ENCODE data around the gene GLIS1.

The GLIS1 gene

GRCh38 chr1:53656747-53657530 is 82.0 kb downstream of the GLIS1 start:
- ATAC-seq (ENCODE audit: low read depth), result no peak
- DNase-seq (ENCODE audit: low spot score), result no peak
- no peaks in the 10 kb centered on the region for H3K36me3 ChIP-seq (ENCODE audit: low read depth)
- H3K4me3 ChIP-seq (ENCODE audit: severe bottlenecking), result no peak overlapping the region
- H3K4me1 ChIP-seq (ENCODE audit: insufficient read depth, poor library complexity, severe bottlenecking), result no peaks in the 10 kb centered on the region
- H3K9me3 ChIP-seq (ENCODE audit: severe bottlenecking), result no peaks in the 10 kb centered on the region
- no peaks in the 10 kb centered on the region for H3K27me3 ChIP-seq (ENCODE audit: insufficient read depth, poor library complexity, severe bottlenecking)
- H3K27ac ChIP-seq (ENCODE audit: poor library complexity, severe bottlenecking), result no peak overlapping the region
- TF ChIP-seq, protein P1, sequence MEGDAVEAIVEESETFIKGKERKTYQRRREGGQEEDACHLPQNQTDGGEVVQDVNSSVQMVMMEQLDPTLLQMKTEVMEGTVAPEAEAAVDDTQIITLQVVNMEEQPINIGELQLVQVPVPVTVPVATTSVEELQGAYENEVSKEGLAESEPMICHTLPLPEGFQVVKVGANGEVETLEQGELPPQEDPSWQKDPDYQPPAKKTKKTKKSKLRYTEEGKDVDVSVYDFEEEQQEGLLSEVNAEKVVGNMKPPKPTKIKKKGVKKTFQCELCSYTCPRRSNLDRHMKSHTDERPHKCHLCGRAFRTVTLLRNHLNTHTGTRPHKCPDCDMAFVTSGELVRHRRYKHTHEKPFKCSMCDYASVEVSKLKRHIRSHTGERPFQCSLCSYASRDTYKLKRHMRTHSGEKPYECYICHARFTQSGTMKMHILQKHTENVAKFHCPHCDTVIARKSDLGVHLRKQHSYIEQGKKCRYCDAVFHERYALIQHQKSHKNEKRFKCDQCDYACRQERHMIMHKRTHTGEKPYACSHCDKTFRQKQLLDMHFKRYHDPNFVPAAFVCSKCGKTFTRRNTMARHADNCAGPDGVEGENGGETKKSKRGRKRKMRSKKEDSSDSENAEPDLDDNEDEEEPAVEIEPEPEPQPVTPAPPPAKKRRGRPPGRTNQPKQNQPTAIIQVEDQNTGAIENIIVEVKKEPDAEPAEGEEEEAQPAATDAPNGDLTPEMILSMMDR (IDR thresholded peaks at IDR 0.05; ENCODE audit: poor library complexity, severe bottlenecking), result no peak

GRCh38 chr1:53655931-53656746 is 82.8 kb downstream of the GLIS1 start:
- DNase-seq (ENCODE audit: low spot score), result peak; percentile 8
- no peak overlapping the region for H3K27ac ChIP-seq (ENCODE audit: poor library complexity, severe bottlenecking)

DNA sequence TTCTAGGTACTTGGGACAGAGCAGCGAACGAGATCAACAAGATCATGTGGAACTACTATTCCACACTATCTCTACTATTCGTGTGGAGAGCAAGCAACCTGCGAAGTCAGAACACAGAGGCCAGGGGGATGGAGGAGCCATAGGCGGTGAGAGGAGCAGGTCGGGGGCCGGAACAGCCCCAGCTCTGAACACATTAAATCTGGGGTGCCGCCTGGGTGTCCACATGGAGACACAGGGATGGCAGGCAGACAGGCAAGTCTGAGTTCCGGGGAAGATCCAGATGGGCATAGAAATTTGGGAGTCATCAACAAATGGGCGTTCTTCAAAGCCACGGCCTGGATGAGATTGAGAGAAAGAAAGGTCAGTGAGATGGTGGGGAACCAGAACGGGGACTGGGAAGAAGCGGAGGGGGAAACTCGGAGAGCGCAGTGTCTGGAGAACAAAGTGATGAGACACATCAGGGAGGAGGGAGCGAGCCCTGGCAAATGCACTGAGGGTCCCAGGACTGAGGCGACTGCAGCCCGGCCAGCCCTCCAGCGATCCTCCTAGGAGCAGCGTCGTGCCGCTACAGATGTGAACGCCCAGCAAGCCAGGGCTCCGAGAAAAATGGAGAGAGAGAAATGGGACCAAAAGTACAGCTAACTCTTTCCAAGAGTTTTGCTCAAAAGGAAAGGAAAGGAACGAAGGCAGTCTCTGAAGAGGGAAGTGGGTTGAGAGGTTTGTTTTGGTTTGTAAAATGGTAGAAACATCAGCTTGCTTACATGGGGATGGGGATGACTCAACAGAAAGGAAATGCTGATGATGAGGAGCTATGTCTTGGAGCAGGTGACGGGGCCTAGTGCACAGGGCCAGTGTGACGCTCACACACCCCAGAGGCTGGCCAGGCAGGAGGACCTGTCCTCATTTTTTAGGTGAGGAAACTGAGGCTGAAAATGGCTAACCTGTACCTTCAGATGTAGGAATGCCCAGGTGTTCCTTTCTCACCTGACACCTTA is 84.5 kb downstream of the GLIS1 start:
- H3K36me3 ChIP-seq (ENCODE audit: low read depth), result no peaks in the 10 kb centered on the region
- no peaks in the 10 kb centered on the region for H3K27me3 ChIP-seq (ENCODE audit: insufficient read depth, poor library complexity, severe bottlenecking)
- H3K27ac ChIP-seq (ENCODE audit: poor library complexity, severe bottlenecking), result no peak overlapping the region
- ATAC-seq (ENCODE audit: low read depth) (no peak), DNase-seq (ENCODE audit: low spot score) (peak; percentile 28)
- TF ChIP-seq, protein P1 (IDR thresholded peaks at IDR 0.05; ENCODE audit: poor library complexity, severe bottlenecking), result no peak
- no peaks in the 10 kb centered on the region for H3K9me3 ChIP-seq (ENCODE audit: severe bottlenecking)
- H3K4me1 ChIP-seq (ENCODE audit: insufficient read depth, poor library complexity, severe bottlenecking), result no peaks in the 10 kb centered on the region
- no peak overlapping the region for H3K4me3 ChIP-seq (ENCODE audit: severe bottlenecking)

More at GRCh38 chr1:53655931-53656746, 82.8 kb downstream of the GLIS1 start:
- H3K27me3 ChIP-seq (ENCODE audit: insufficient read depth, poor library complexity, severe bottlenecking), result no peaks in the 10 kb centered on the region
- H3K4me3 ChIP-seq (ENCODE audit: severe bottlenecking), result no peak overlapping the region
- no peak for ATAC-seq (ENCODE audit: low read depth)
- H3K4me1 ChIP-seq (ENCODE audit: insufficient read depth, poor library complexity, severe bottlenecking), result no peaks in the 10 kb centered on the region
- H3K36me3 ChIP-seq (ENCODE audit: low read depth), result no peaks in the 10 kb centered on the region
- TF ChIP-seq, protein P1 (IDR thresholded peaks at IDR 0.05; ENCODE audit: poor library complexity, severe bottlenecking), result no peak
- no peaks in the 10 kb centered on the region for H3K9me3 ChIP-seq (ENCODE audit: severe bottlenecking)

GRCh38 chr1:53653631-53654030 is 85.3 kb downstream of the GLIS1 start:
- Histone ChIP-seq H3K27ac (ENCODE audit: poor library complexity, severe bottlenecking) (no peak overlapping the region), H3K9me3 (ENCODE audit: severe bottlenecking) (no peaks in the 10 kb centered on the region), H3K4me1 (ENCODE audit: insufficient read depth, poor library complexity, severe bottlenecking) (no peaks in the 10 kb centered on the region), H3K27me3 (ENCODE audit: insufficient read depth, poor library complexity, severe bottlenecking) (no peaks in the 10 kb centered on the region), H3K36me3 (ENCODE audit: low read depth) (no peaks in the 10 kb centered on the region), H3K4me3 (ENCODE audit: severe bottlenecking) (no peak overlapping the region)
- no peak for ATAC-seq (ENCODE audit: low read depth)
- TF ChIP-seq, protein P1 (IDR thresholded peaks at IDR 0.05; ENCODE audit: poor library complexity, severe bottlenecking), result no peak
- peak; percentile 23 for DNase-seq (ENCODE audit: low spot score)

Data from RWPE2 (cell line).